Measurements from ENCODE around the gene FAM161B. TPM values are rescaled to one million over a fixed set of nuclear protein-coding genes. Genes with fewer than 3 reads are reported as not detected.
"Not testable (repeated sequence)": the region's sequence is repeated elsewhere in the genome, so short reads cannot be mapped to it uniquely, and the experiment has no call there.

The FAM161B gene, protein sequence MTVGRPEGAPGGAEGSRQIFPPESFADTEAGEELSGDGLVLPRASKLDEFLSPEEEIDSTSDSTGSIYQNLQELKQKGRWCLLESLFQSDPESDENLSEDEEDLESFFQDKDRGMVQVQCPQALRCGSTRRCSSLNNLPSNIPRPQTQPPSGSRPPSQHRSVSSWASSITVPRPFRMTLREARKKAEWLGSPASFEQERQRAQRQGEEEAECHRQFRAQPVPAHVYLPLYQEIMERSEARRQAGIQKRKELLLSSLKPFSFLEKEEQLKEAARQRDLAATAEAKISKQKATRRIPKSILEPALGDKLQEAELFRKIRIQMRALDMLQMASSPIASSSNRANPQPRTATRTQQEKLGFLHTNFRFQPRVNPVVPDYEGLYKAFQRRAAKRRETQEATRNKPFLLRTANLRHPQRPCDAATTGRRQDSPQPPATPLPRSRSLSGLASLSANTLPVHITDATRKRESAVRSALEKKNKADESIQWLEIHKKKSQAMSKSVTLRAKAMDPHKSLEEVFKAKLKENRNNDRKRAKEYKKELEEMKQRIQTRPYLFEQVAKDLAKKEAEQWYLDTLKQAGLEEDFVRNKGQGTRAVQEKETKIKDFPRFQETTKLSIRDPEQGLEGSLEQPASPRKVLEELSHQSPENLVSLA
- total RNA-seq (1 to 10 TPM; 1.7 to 2.1 TPM), polyA plus RNA-seq (3.3 TPM)

DNA sequence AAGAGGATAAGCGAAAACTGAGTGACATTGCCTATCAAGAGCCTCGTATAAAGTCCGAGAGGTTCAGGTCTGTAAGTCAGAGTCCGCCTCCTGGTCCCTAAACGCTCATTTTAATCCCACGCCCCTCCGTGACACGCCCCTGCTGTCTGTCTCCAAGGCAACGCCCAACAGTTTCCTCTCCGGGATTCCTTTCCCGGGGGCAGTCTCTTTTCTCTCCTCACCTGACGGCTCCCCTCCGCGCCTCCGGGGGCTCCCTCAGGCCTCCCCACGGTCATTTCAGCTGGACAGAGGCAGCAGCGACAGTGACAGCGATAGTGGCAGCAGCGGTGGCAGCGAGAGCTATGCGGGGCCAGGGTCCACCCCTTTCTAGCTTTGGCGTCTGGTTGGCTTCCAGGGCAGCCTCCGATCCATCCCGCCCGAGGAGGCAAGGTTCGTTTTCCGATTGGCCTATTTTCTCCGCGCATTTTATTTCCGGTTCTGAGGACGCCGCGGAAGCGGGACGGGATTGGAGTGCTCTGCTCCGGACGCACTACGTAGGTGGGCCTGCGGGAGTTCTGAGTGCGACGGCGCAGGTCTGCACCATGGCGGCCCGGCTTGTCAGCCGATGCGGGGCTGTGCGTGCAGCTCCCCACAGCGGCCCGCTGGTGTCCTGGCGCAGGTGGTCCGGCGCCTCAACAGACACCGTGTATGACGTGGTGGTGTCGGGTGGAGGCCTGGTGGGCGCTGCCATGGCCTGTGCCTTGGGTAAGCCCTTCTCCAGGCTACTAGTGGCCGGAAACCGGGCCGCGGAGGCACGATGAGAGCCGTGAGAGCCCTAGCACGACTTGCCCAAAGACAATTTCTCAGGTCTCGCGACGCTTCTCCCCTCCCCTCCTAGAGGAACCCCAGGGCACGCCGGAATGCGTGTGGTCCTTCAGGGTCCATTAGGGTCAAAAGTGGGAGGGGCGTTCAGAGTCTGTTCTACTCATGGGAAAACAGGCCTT, at the start of gene FAM161B, which contains the start of gene COQ6:
TSS of gene FAM161B (minus strand) at position 343 of the 983 bp plus-strand sequence. CDS start at position 275, 68 bp downstream.
TSS of gene COQ6 (plus strand) at position 551 of the 983 bp plus-strand sequence. CDS start at position 582, 31 bp downstream.
- no peaks in the 10 kb centered on the region for H3K27me3 Mint-ChIP-seq
- H3K4me3 Mint-ChIP-seq: peak within 1 kb of the TSS; percentile 94 to 99 (median 97)
- peaks cover 0 to 31% (median 3%) of the 10 kb centered on the region in 3 donors for H3K36me3 Mint-ChIP-seq
- H3K9me3 Mint-ChIP-seq: no peaks in the 10 kb centered on the region
- Histone ChIP-seq H3K4me3 (ENCODE audit: low read length) (peak within 1 kb of the TSS; percentile 99), H3K27me3 (ENCODE audit: insufficient read depth, low read length, poor library complexity, severe bottlenecking) (no peaks in the 10 kb centered on the region), H3K9me3 (ENCODE audit: low read length) (no peaks in the 10 kb centered on the region), H3K4me1 (ENCODE audit: insufficient read depth, low read length) (peaks cover 6% of the 10 kb centered on the region), H3K36me3 (ENCODE audit: insufficient read depth, low read length) (no peaks in the 10 kb centered on the region), H3K27ac (ENCODE audit: low read depth, low read length) (peak within 1 kb of the TSS; percentile 94)
- ChIA-PET POLR2A (interaction anchor here (0.7 to 1.3 kb wide), 4 partner anchors 69 to 164 kb away, joined by 3 to 5 read pairs (median 4); partner anchors contain the start of genes ALDH6A1, BBOF1, ENTPD5 and PTGR2), CTCF (interaction anchor here (1.0 kb wide), 1 partner anchor 11 kb away, joined by 3 read pairs; no protein-coding TSS in a partner anchor)
- H3K4me1 Mint-ChIP-seq: peaks cover 15 to 38% (median 34%) of the 10 kb centered on the region in 3 donors
- peak; percentile 88 to 96 (median 94) for DNase-seq
- peak within 1 kb of the TSS; percentile 94 to 99 (median 98) for H3K27ac Mint-ChIP-seq

DNA sequence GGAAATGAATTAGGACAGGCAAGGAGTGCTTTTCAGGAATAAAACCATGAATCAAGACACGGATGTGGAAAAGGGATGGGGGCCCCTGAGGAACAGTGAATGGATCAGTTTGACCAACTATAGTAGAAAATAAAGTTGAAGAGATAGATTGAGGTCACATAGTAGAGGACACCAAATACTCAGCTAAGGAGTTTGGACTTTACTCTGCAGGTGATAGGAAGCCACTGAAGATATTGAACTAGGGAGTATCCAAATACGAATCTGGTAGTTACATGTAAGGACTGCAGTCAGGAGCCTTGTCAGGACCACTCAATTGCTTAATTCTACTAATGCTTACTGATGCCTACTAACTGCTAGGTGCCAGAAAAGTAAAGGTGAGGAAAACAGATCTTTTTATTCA, 48.8 kb upstream of the FAM161B start:
- Mint-ChIP-seq H3K36me3 (peaks cover 0 to 43% (median 16%) of the 10 kb centered on the region in 3 donors), H3K9me3 (no peaks in the 10 kb centered on the region), H3K27me3 (no peaks in the 10 kb centered on the region), H3K4me1 (peaks cover 0 to 5% (median 0%) of the 10 kb centered on the region in 3 donors), H3K27ac (no peak overlapping the region), H3K4me3 (no peak overlapping the region)
- ChIA-PET POLR2A (no interaction called here), CTCF (no interaction called here)
- DNase-seq: no peak
- Histone ChIP-seq H3K36me3 (ENCODE audit: insufficient read depth, low read length) (no peaks in the 10 kb centered on the region), H3K4me1 (ENCODE audit: insufficient read depth, low read length) (no peaks in the 10 kb centered on the region), H3K27me3 (ENCODE audit: insufficient read depth, low read length, poor library complexity, severe bottlenecking) (no peaks in the 10 kb centered on the region), H3K9me3 (ENCODE audit: low read length) (no peaks in the 10 kb centered on the region), H3K27ac (ENCODE audit: low read depth, low read length) (no peak overlapping the region), H3K4me3 (ENCODE audit: low read length) (no peak overlapping the region)

DNA sequence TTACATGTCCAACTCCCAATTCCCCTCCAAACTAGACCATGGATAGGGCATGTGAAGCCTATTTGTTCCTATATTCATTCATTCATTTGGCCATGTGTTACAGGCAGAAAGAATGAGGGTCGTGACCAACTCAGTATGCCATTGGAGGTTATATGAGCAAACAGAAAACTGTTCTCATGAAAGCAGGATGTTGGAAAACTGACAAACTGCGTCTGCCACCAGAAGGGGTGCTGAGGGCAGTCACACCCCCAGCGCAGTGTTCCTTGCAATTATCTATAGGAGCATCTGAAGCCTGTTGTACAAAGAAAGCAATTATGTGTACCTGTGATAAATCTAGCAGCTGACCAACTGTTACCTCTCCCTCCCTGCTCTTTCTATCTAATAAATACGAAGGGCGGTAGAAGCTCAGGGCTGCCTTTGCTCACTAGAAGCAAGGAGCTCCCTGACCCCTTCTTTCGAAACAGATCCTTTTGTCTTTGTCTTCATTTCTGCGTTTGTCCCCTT, 48.1 kb upstream of the FAM161B start:
- no peaks in the 10 kb centered on the region for H3K9me3 ChIP-seq (ENCODE audit: low read length)
- Mint-ChIP-seq H3K27ac (no peak overlapping the region), H3K9me3 (no peaks in the 10 kb centered on the region), H3K4me3 (no peak overlapping the region), H3K27me3 (no peaks in the 10 kb centered on the region), H3K4me1 (peaks cover 0 to 5% (median 0%) of the 10 kb centered on the region in 3 donors), H3K36me3 (peaks cover 0 to 37% (median 15%) of the 10 kb centered on the region in 3 donors)
- H3K4me1 ChIP-seq (ENCODE audit: insufficient read depth, low read length): no peaks in the 10 kb centered on the region
- no peaks in the 10 kb centered on the region for H3K36me3 ChIP-seq (ENCODE audit: insufficient read depth, low read length)
- H3K27ac ChIP-seq (ENCODE audit: low read depth, low read length): no peak overlapping the region
- H3K27me3 ChIP-seq (ENCODE audit: insufficient read depth, low read length, poor library complexity, severe bottlenecking): no peaks in the 10 kb centered on the region
- POLR2A ChIA-PET: no interaction called here
- CTCF ChIA-PET: no interaction called here
- H3K4me3 ChIP-seq (ENCODE audit: low read length): no peak overlapping the region
- DNase-seq: no peak

DNA sequence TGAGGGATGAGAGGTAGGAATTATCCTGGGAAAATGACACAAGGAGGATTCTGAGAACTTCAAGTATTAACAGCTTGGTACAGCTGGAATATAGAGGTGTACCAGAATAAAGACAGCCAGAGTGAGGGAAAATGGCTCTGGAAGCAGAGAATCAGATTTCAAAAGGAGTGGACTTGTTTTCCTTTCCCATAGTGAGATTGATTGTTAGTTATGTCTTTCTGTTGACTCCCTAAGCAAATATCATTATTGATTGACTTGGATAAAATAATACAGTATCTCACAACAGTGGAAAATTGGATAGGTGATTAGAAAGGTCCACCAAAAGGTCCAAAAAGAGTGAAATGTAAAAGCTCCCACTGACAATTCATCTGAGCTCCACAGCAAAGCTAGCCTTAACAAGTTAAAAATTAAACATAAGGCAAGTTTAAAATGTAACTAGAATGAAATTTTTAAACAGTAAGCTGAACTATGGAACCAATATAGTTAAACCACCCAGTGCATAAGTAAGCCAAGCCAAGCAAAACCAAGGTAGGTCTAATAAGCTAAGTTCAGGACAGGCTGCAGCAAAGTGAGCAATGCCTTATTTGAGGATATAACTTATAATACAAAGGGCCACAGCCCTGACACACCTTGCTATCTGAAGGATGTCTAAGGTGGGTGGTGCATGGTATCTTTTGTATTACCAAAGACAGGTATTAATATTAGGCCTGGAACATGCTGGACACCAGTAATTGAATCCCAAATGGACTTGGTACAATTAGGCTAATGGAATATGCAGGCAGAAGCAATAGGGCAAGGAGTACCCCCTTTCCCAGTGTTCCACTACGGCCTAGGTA, 47.4 kb upstream of the FAM161B start:
- Mint-ChIP-seq H3K4me1 (peaks cover 0 to 5% (median 0%) of the 10 kb centered on the region in 3 donors), H3K27me3 (no peaks in the 10 kb centered on the region), H3K4me3 (no peak overlapping the region), H3K9me3 (no peaks in the 10 kb centered on the region), H3K27ac (peak overlapping the region in 2 of 8 donors; percentile 23 to 63), H3K36me3 (peaks cover 0 to 32% (median 13%) of the 10 kb centered on the region in 3 donors)
- H3K4me1 ChIP-seq (ENCODE audit: insufficient read depth, low read length): no peaks in the 10 kb centered on the region
- CTCF ChIA-PET: interaction anchor here (1.4 kb wide), 1 partner anchor 15 kb away, joined by 3 read pairs; no protein-coding TSS in a partner anchor
- POLR2A ChIA-PET: no interaction called here
- H3K36me3 ChIP-seq (ENCODE audit: insufficient read depth, low read length): no peaks in the 10 kb centered on the region
- no peak overlapping the region for H3K27ac ChIP-seq (ENCODE audit: low read depth, low read length)
- H3K4me3 ChIP-seq (ENCODE audit: low read length): no peak overlapping the region
- DNase-seq: no peak
- H3K27me3 ChIP-seq (ENCODE audit: insufficient read depth, low read length, poor library complexity, severe bottlenecking): no peaks in the 10 kb centered on the region
- no peaks in the 10 kb centered on the region for H3K9me3 ChIP-seq (ENCODE audit: low read length)

GRCh38 chr14:73996731-73997107, 46.8 kb upstream of the FAM161B start:
- POLR2A ChIA-PET: no interaction called here
- CTCF ChIA-PET: interaction anchor here (1.4 kb wide), 1 partner anchor 15 kb away, joined by 3 read pairs; no protein-coding TSS in a partner anchor
- peaks cover 0 to 5% (median 0%) of the 10 kb centered on the region in 3 donors for H3K4me1 Mint-ChIP-seq

GRCh38 chr14:73995977-73996378, 46.1 kb upstream of the FAM161B start:
- H3K36me3 ChIP-seq (ENCODE audit: insufficient read depth, low read length): no peaks in the 10 kb centered on the region
- POLR2A ChIA-PET: no interaction called here
- no peaks in the 10 kb centered on the region for H3K27me3 ChIP-seq (ENCODE audit: insufficient read depth, low read length, poor library complexity, severe bottlenecking)
- H3K36me3 Mint-ChIP-seq: peaks cover 0 to 34% (median 16%) of the 10 kb centered on the region in 3 donors
- no peaks in the 10 kb centered on the region for H3K27me3 Mint-ChIP-seq
- H3K9me3 Mint-ChIP-seq: no peaks in the 10 kb centered on the region
- no peak overlapping the region for H3K27ac ChIP-seq (ENCODE audit: low read depth, low read length)
- H3K27ac Mint-ChIP-seq: no peak overlapping the region
- no peak for DNase-seq
- no peak overlapping the region for H3K4me3 Mint-ChIP-seq
- CTCF ChIA-PET: interaction anchor here (1.4 kb wide), 1 partner anchor 16 kb away, joined by 3 read pairs; no protein-coding TSS in a partner anchor
- H3K9me3 ChIP-seq (ENCODE audit: low read length): no peaks in the 10 kb centered on the region
- H3K4me1 ChIP-seq (ENCODE audit: insufficient read depth, low read length): no peaks in the 10 kb centered on the region
- H3K4me3 ChIP-seq (ENCODE audit: low read length): no peak overlapping the region
- peaks cover 0 to 5% (median 0%) of the 10 kb centered on the region in 3 donors for H3K4me1 Mint-ChIP-seq

More at GRCh38 chr14:73996731-73997107, 46.8 kb upstream of the FAM161B start:
- Histone ChIP-seq H3K36me3 (ENCODE audit: insufficient read depth, low read length) (no peaks in the 10 kb centered on the region), H3K27ac (ENCODE audit: low read depth, low read length) (no peak overlapping the region), H3K9me3 (ENCODE audit: low read length) (no peaks in the 10 kb centered on the region), H3K4me3 (ENCODE audit: low read length) (no peak overlapping the region), H3K27me3 (ENCODE audit: insufficient read depth, low read length, poor library complexity, severe bottlenecking) (no peaks in the 10 kb centered on the region), H3K4me1 (ENCODE audit: insufficient read depth, low read length) (no peaks in the 10 kb centered on the region)
- Mint-ChIP-seq H3K27ac (peak overlapping the region in 2 of 8 donors; percentile 23 to 63), H3K4me3 (no peak overlapping the region), H3K27me3 (no peaks in the 10 kb centered on the region), H3K9me3 (no peaks in the 10 kb centered on the region), H3K36me3 (peaks cover 0 to 32% (median 15%) of the 10 kb centered on the region in 3 donors)
- DNase-seq: no peak

GRCh38 chr14:73994926-73995325, 45.0 kb upstream of the FAM161B start:
- CTCF ChIA-PET; POLR2A ChIA-PET; H3K4me1 ChIP-seq (ENCODE audit: insufficient read depth, low read length); H3K9me3 Mint-ChIP-seq; H3K4me1 Mint-ChIP-seq; H3K36me3 ChIP-seq (ENCODE audit: insufficient read depth, low read length); H3K27me3 Mint-ChIP-seq; H3K9me3 ChIP-seq (ENCODE audit: low read length); H3K27ac ChIP-seq (ENCODE audit: low read depth, low read length); H3K4me3 ChIP-seq (ENCODE audit: low read length); DNase-seq; H3K27me3 ChIP-seq (ENCODE audit: insufficient read depth, low read length, poor library complexity, severe bottlenecking); H3K4me3 Mint-ChIP-seq: not testable (repeated sequence)
- Mint-ChIP-seq H3K27ac (peak overlapping the region in 2 of 8 donors; percentile 6 to 33), H3K36me3 (peaks cover 0 to 33% (median 15%) of the 10 kb centered on the region in 3 donors)
